Measurements from ENCODE around the gene PAH.

GRCh38 chr12:102851246-102851645 is 65.8 kb downstream of the PAH start:
- TF ChIP-seq SIN3A (IDR thresholded peaks at IDR 0.05; ENCODE audit: borderline replicate concordance, insufficient read depth, low read length) (no peak), POLR2AphosphoS5 (IDR thresholded peaks at IDR 0.05; ENCODE audit: low read depth, low read length) (no peak), REST (IDR thresholded peaks at IDR 0.05; ENCODE audit: insufficient read depth in 1 of 2, low read depth in 2 of 2, low read length in 2 of 2) (no peak), TAF1 (IDR thresholded peaks at IDR 0.05; ENCODE audit: borderline replicate concordance, insufficient read depth, low read length) (no peak)
